Upper lobe of left lung (tissue), 4 donors: ENCODE results near the gene SPINK1.

Experiments used
- CTCF ChIP-seq, 6 experiments: fragments of 450-650 bp in 4 of 6; fragments of 200-600 bp in 2 of 6; sonication (generic) in 2 of 6; IDR thresholded peaks; one replicate each; pipeline ENCODE4 v1.5.1; 2016 to 2019; ENCODE audit warnings: antibody characterized with exemption in 6 of 6
- EP300 ChIP-seq, 4 donors: sonication (generic); formaldehyde crosslinking; IDR thresholded peaks; one replicate each; pipeline ENCODE4 v1.5.1; 2017; ENCODE audit warnings: antibody characterized with exemption in 4 of 4, control low read depth in 2 of 4

- no peak for TF ChIP-seq CTCF (IDR thresholded peaks at IDR 0.05)
- no peak for TF ChIP-seq EP300 (IDR thresholded peaks at IDR 0.05)
Measured at GRCh38 chr5:147791181-147791580, 40.3 kb downstream of the SPINK1 start.
